ENCODE measurements around the gene HSPG2. TPM values are rescaled to one million over a fixed set of nuclear protein-coding genes. Genes with fewer than 3 reads are reported as not detected.

Gene HSPG2
- total and polyA plus RNA-seq, 2 donors (not counting 1 experiment from before 2014, with no cell fraction given): 2.0 to 4.5 TPM

DNA sequence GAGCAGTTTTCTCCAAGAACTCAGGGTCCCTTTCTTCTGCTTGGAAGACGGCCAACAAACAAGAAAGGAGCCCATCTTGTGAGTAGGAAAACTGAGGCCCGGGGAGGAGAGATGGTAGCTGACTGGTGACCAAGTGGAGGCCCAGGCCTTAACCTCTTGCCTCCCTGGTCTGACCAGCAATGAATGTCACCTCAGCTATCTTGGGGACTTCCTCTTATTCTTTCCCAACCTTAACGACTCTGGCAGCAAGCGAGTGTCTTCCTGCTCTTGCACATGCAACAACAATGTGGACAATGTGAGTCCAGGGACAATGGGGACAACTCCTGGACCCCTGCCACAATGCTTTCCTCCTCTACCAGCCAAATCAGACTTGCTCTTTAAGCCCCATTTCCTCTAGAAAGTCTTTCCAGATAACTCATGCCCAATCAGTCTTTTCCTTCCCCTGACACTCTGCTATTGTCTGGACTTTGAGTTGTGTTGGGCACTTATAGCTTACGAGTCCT lies 12.6 kb downstream of the HSPG2 start:
- H3K79me2 ChIP-seq (ENCODE audit: control insufficient read depth, insufficient read depth, low read length): no peaks in the 10 kb centered on the region
- DNase-seq (no peak), ATAC-seq (ENCODE audit: low read depth) (no peak)
- no peaks in the 10 kb centered on the region for H4K20me1 ChIP-seq (ENCODE audit: control insufficient read depth, insufficient read depth, low read length, poor library complexity, severe bottlenecking)
- no peak overlapping the region for H3K27ac ChIP-seq (ENCODE audit: low read length in 2 of 2)
- no peak overlapping the region for H3K27ac Mint-ChIP-seq
- no peaks in the 10 kb centered on the region for H3K9me3 ChIP-seq (ENCODE audit: control extremely low read depth in 1 of 3, control insufficient read depth in 2 of 3, insufficient read depth in 1 of 3, low read length in 2 of 3)
- H3K27me3 ChIP-seq (replicated peaks in 1 of 4; ENCODE audit: control extremely low read depth in 1 of 4, control insufficient read depth in 3 of 4, insufficient read depth in 4 of 4, low read length in 3 of 4): no peaks in the 10 kb centered on the region
- H3K27me3 Mint-ChIP-seq: no peaks in the 10 kb centered on the region
- no peak for TF ChIP-seq EZH2 (IDR thresholded peaks at IDR 0.05; ENCODE audit: borderline replicate concordance, insufficient read depth, low read depth, low read length, poor library complexity, severe bottlenecking)
- TF ChIP-seq, protein P1, sequence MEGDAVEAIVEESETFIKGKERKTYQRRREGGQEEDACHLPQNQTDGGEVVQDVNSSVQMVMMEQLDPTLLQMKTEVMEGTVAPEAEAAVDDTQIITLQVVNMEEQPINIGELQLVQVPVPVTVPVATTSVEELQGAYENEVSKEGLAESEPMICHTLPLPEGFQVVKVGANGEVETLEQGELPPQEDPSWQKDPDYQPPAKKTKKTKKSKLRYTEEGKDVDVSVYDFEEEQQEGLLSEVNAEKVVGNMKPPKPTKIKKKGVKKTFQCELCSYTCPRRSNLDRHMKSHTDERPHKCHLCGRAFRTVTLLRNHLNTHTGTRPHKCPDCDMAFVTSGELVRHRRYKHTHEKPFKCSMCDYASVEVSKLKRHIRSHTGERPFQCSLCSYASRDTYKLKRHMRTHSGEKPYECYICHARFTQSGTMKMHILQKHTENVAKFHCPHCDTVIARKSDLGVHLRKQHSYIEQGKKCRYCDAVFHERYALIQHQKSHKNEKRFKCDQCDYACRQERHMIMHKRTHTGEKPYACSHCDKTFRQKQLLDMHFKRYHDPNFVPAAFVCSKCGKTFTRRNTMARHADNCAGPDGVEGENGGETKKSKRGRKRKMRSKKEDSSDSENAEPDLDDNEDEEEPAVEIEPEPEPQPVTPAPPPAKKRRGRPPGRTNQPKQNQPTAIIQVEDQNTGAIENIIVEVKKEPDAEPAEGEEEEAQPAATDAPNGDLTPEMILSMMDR (IDR thresholded peaks at IDR 0.05): no peak
- 50% methylated on average over 3 of the region's 5 CpGs for WGBS (ENCODE audit: insufficient coverage)
- CTCF ChIA-PET: no interaction called here
- no peak overlapping the region for H3K9ac ChIP-seq (ENCODE audit: low read length)
- H3K36me3 ChIP-seq (replicated peaks in 1 of 2; ENCODE audit: control extremely low read depth in 1 of 2, control insufficient read depth in 1 of 2, extremely low read depth in 1 of 2, insufficient read depth in 2 of 2, low read length in 1 of 2): no peaks in the 10 kb centered on the region
- no peak overlapping the region for H3K4me3 Mint-ChIP-seq
- no peak overlapping the region for H2AFZ ChIP-seq (ENCODE audit: insufficient read depth, low read depth, low read length, poor library complexity, severe bottlenecking)
- POLR2A ChIA-PET: no interaction called here
- H3K4me2 ChIP-seq (replicated peaks; ENCODE audit: low read depth, low read length, poor library complexity, severe bottlenecking): no peak overlapping the region
- intact Hi-C loops (cut with micrococcal nuclease): no loop called here
- no peaks in the 10 kb centered on the region for H3K4me1 Mint-ChIP-seq
- no peaks in the 10 kb centered on the region for H3K4me1 ChIP-seq (ENCODE audit: control insufficient read depth in 2 of 2, insufficient read depth in 2 of 2, low read length in 2 of 2)
- H3K9me3 Mint-ChIP-seq (ENCODE audit: insufficient read depth): no peaks in the 10 kb centered on the region
- no peak overlapping the region for H3K4me3 ChIP-seq (ENCODE audit: control extremely low read depth in 1 of 5, extremely low read depth in 1 of 5, insufficient read depth in 1 of 5, low read depth in 2 of 5, low read length in 4 of 5)

DNA sequence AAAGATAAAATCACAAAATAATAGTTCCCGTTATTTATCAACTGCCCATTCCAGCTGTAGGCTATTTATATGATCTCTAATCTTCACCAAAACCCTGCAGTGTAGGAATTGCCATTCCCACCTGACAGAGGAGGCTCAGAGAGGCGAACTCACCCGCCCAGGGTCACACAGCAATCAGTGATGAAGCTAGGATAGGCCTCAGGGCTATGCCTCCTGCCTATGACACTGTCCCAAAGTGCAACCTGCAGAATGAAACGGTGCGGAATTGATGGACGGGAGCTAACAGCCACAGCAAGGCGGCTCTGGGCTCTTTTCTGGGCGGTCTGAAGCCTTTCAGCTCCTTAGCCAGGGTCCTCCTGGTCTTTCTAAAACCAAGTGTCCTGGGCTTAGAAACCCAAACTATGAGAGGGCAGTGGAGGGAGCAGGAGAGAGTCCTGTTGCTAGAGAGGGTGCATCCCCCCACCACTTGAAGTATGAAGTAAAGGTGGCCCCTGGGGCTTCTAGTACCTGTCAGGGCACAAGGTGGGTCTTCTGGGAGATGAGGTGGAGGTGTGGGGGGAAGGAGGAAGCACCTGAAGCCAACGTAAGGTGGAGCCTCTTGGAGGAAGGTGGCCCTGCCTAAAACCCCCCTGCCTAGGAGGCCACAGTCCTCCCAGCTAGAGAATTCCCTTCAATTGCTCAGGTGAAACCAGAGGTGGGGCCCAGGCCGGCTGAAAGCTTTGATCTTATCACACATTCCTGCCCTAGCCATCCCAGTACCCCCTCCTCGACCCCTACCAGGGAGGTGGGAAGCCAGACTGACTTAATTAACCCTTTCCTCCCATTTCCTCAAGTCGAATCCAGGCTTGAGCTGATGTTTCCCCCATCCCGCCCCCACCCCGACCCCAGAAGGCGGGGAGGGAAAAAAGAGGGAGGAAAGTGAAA lies 14.8 kb downstream of the HSPG2 start:
- Histone ChIP-seq H3K79me2 (ENCODE audit: control insufficient read depth, insufficient read depth, low read length) (no peaks in the 10 kb centered on the region), H3K36me3 (replicated peaks in 1 of 2; ENCODE audit: control extremely low read depth in 1 of 2, control insufficient read depth in 1 of 2, extremely low read depth in 1 of 2, insufficient read depth in 2 of 2, low read length in 1 of 2) (no peaks in the 10 kb centered on the region), H3K27me3 (replicated peaks in 1 of 4; ENCODE audit: control extremely low read depth in 1 of 4, control insufficient read depth in 3 of 4, insufficient read depth in 4 of 4, low read length in 3 of 4) (no peaks in the 10 kb centered on the region), H3K9ac (ENCODE audit: low read length) (no peak overlapping the region), H3K27ac (ENCODE audit: low read length in 2 of 2) (no peak overlapping the region), H2AFZ (ENCODE audit: insufficient read depth, low read depth, low read length, poor library complexity, severe bottlenecking) (no peak overlapping the region), H4K20me1 (ENCODE audit: control insufficient read depth, insufficient read depth, low read length, poor library complexity, severe bottlenecking) (no peaks in the 10 kb centered on the region), H3K4me2 (replicated peaks; ENCODE audit: low read depth, low read length, poor library complexity, severe bottlenecking) (no peak overlapping the region), H3K9me3 (ENCODE audit: control extremely low read depth in 1 of 3, control insufficient read depth in 2 of 3, insufficient read depth in 1 of 3, low read length in 2 of 3) (no peaks in the 10 kb centered on the region), H3K4me3 (ENCODE audit: control extremely low read depth in 1 of 5, extremely low read depth in 1 of 5, insufficient read depth in 1 of 5, low read depth in 2 of 5, low read length in 4 of 5) (no peak overlapping the region), H3K4me1 (ENCODE audit: control insufficient read depth in 2 of 2, insufficient read depth in 2 of 2, low read length in 2 of 2) (no peaks in the 10 kb centered on the region)
- intact Hi-C loops (cut with micrococcal nuclease): no loop called here
- 76% methylated on average over 11 of the region's 15 CpGs for WGBS (ENCODE audit: insufficient coverage)
- TF ChIP-seq, protein P1 (IDR thresholded peaks at IDR 0.05): no peak
- no peak for TF ChIP-seq EZH2 (IDR thresholded peaks at IDR 0.05; ENCODE audit: borderline replicate concordance, insufficient read depth, low read depth, low read length, poor library complexity, severe bottlenecking)
- ATAC-seq (ENCODE audit: low read depth) (no peak), DNase-seq (no peak)
- no peaks in the 10 kb centered on the region for H3K4me1 Mint-ChIP-seq
- no peaks in the 10 kb centered on the region for H3K9me3 Mint-ChIP-seq (ENCODE audit: insufficient read depth)
- ChIA-PET POLR2A (no interaction called here), CTCF (no interaction called here)
- no peak overlapping the region for H3K4me3 Mint-ChIP-seq
- no peaks in the 10 kb centered on the region for H3K27me3 Mint-ChIP-seq
- H3K27ac Mint-ChIP-seq: no peak overlapping the region

Data from B cell (primary cell).